Subcutaneous adipose tissue (tissue), 4 donors: ENCODE measurements around the gene DCBLD2. TPM values are rescaled to one million over a fixed set of nuclear protein-coding genes. Genes with fewer than 3 reads are reported as not detected.

Experiments used
- CTCF ChIP-seq: fragments of 450-650 bp; IDR thresholded peaks from one replicate; pipeline ENCODE4 v1.5.1; 2016; ENCODE audit warnings: low read depth, mild to moderate bottlenecking, control low read depth, antibody characterized with exemption, moderate library complexity
- total RNA-seq, 4 donors: library from RNA; depleted of rRNA; stranded (reverse); fragments of >200 nt; gene quantifications; one replicate each; pipeline ENCODE4 v1.1.0, GENCODE V29; 2016

The DCBLD2 gene
- total RNA-seq, 4 donors from 2014 or later, result 29.2 to 48.4 (median 31.2) TPM

DNA sequence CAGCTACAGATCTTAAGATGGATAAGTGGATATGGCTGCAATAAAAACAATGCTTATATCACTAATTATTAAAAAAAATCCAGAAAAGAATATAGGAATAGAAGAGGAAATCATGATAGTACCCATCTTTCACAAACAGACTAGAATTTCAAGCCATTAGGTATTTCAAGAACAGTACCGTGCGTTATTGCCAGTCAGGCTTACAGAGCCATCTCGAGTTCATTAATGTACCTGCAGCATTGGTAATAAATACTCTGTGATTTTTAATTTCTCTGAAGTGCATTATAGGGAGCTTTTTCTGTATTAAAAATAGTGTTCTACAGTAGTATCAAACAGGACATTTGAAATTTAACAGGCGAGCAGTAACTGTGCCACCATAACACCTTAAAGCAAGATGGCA is 102.7 kb downstream of the DCBLD2 start:
- no peak for TF ChIP-seq CTCF

- TF ChIP-seq CTCF, result no peak
These were observed 103.6 kb downstream of the DCBLD2 start for GRCh38 chr3:98797905-98798304.

GRCh38 chr3:98796334-98796733 is 105.2 kb downstream of the DCBLD2 start:
- TF ChIP-seq CTCF, result no peak

DNA sequence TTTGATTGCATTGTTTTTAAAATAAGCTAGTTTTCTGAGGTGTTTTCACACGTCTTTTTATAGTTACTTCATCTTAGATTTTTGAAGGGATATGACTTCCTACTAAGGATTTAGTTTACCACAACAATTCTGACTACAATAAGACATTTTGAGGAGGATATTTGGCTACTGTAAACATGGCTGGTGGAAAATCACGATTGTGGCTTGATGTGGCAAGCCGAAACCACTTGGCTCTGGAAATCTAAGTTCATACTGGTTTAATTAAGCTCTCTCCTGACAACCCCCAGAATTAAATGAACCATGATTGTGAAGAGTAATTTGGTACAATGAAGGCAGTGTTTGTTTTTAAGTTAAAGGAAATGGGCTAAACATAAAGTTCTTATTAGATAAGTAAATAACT is 107.5 kb downstream of the DCBLD2 start:
- no peak for TF ChIP-seq CTCF

GRCh38 chr3:98791341-98792325 is 109.9 kb downstream of the DCBLD2 start:
- no peak for TF ChIP-seq CTCF

DNA sequence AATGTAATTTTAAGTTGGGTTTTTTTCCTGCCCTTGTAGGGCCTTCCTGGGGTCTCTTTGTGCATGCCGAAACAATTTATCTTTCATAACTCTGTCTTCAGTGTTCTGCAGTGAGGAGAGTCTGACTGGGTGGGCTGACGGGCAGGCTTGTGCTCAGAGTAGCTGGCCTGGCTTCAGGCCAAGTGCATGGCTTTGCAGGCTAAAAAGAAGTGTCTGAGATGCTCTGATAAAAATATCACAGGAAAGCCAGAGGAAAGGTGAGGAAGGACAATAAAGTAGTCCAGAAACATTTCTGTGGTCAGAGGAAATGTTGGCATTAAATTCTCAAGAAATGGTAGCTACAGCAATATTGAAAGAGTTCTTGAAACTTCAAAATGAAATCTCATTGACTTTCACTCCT is 112.8 kb downstream of the DCBLD2 start:
- TF ChIP-seq CTCF, result no peak

DNA sequence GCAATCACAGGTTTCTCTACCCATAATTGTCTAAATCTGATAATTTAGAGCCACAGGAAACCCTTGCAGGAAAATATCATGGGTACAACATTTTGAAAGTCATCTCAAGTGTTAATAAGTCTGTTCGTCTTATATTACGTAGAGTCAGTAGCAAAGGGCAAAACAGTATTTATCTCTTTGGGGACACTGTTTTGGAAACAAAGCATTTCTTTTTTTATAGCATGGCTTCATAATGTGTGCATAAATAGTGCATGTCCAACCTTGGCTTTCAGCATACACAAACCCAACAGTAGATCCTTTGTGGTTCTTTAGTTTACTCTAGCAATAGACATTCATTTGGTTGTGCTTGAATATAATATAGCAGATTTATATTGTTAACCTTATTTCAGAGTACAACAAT is 114.3 kb downstream of the DCBLD2 start:
- no peak for TF ChIP-seq CTCF
